Activated CD4-positive, CD25-positive, alpha-beta regulatory T cell (primary cell): ENCODE data around the gene DPPA2.

Experiments used
- DNase-seq, 4 experiments: peaks; one replicate each; lab custom pipeline; 2025; lab: John Stamatoyannopoulos, UW

DPPA2 gene

GRCh38 chr3:109325109-109325508 lies 8.8 kb upstream of the DPPA2 start:
- no peak for DNase-seq

GRCh38 chr3:109313061-109313460 lies 3.3 kb downstream of the DPPA2 start:
- no peak for DNase-seq

DNA sequence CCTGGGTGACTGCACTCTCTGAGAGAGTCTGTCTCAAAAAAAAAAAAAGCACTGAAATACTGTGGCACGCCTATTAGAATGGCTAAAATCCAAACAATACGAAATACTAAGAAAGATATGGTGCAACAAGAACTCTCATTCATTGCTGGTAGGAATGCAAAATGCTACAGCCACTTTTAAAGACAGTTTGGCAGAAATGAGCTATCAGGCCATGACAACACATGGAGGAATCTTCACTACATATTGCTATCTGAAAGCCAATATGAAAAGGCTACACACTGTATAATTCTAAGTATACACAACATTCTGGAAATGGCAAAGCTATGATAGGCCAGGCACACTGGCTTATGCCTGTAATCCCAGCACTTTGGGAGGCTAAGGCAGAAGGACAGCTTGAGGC lies 18.8 kb downstream of the DPPA2 start:
- no peak for DNase-seq

DNA sequence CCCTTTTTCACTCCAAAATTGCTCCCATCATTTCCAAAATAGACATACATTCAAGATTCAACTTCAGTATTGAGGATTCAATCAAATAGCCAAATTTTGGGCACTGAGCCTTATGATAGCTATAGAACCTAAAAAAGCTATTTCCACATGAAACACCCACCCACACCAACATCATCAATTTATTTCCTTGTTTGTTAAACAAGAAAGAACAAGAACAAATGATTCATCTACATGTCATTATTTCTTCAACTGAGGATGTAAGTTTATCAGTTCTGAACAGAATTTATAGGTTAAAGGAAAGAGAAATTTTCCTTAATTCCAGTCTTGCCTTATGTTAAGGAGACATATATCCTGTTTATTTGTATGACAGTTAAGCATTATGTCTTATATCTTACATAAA lies 32.2 kb downstream of the DPPA2 start:
- no peak for DNase-seq

DNA sequence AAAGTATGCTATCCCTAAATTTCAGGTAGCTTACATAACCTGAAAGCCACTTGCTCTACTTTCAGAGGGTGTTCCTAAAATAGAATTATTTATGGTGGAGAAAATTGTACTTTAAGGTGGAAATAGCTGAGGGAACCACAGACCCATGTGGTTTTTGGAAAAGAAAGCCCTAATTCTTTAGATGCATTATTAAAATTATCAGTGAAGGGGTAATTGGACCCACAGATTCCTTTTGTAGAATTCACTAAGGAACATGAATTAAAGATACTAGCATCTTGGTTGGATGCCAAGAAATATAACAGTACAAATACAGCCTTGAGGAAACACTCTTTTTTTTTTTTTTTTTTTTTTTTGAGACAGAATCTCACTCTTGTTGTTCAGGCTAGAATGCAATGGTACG lies 37.8 kb downstream of the DPPA2 start:
- DNase-seq, result no peak

GRCh38 chr3:109278141-109278540 lies 38.2 kb downstream of the DPPA2 start:
- no peak for DNase-seq

DNA sequence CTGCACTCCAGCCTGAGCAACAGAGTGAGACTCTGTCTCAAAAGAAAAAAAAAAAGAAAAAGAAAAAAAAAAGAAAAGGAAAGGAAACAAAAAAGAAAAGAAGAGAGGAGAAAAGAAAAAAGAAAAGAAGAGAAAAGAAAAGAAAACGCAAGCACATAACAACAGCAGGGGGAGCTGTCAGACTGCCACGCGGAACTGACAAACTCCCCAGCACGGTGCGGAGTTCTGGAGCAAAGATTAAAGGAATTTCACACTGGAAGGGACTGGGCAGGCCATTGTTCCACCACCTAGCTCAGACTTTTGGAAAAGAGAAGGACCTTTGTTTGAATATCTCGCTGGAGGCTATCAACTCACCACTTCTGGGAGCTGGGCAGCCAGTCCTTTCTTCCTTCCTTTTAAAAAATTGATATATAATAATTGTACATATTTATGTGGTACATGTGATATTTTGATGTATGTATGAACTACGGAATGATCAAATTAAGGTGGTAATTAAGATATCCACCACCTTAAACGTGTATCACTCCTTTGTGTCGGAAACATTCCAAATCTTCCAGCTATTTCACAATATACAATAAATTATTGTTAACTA lies 40.5 kb downstream of the DPPA2 start:
- no peak for DNase-seq

- DNase-seq, result no peak
Measured at GRCh38 chr3:109270779-109271178, 45.5 kb downstream of the DPPA2 start.

GRCh38 chr3:109269577-109270275 lies 46.6 kb downstream of the DPPA2 start:
- DNase-seq, result no peak

DNA sequence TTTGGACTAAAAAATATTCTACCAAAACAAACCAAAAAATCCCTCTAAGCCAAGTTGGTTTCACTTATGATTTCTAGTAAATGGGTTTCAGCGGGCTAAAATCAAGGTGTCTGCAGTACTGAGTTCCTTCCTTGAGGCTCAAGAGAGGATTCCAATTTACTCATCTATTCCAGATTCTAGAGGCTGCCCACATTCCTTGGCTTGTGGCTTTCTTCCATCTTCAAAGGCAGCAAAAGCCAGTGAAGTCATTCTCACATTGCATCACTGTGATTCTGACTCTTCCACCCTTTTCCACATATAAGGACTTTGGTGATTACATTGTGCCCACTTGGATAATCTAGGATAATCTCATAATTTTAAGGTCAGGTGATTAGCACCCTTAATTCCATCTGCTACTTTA lies 48.1 kb downstream of the DPPA2 start:
- no peak for DNase-seq

GRCh38 chr3:109265295-109265694 lies 51.0 kb downstream of the DPPA2 start:
- no peak for DNase-seq

DNA sequence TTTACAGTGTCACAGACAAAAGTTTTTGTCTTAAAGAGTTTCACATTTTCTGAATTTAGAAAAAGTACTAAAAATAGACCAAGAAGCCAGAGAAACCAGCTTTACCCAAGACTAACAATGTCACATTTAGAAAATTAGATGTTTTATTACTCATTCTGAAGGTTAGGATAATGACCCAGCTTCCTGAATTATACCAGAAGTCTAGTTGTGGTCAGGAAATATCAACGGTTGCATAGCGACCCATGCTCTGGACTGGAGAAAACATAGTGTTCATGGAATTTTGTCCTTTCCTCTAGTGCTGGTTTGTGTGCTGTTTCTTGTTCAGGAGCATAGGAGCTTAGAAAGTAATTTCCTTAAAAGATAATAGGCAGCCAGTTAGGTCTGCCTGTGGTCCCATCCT lies 59.0 kb downstream of the DPPA2 start:
- no peak for DNase-seq

- no peak for DNase-seq
Measured at GRCh38 chr3:109254770-109255169, 61.5 kb downstream of the DPPA2 start.

DNA sequence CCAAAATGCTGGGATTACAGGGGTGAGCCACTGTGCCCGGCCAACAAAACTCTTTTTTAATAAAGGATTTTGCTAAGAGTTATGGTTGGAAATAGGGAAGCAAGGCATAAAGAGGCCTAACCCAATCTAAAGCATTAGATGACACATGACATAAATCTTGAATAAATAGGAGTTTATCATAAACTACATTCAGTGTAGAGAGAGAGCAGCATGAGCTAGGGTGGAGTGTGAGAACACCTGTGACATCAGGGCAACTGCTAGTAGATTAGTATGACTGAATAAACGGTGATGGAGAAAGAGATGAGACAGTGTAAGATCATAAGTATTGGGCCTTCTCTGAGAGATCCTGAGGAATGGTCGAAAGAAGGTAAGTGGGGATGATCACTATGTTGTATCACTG lies 63.7 kb downstream of the DPPA2 start:
- no peak for DNase-seq
